CD4-positive, alpha-beta T cell treated with Interleukin-10 for 1 hour (primary cell): ENCODE measurements around the gene ABITRAM.
"Not testable (repeated sequence)": the region's sequence is repeated elsewhere in the genome, so short reads cannot be mapped to it uniquely, and the experiment has no call there.

ENCODE experiments used
- DNase-seq: peaks from one replicate; pipeline ENCODE4 v3.0.0-alpha.2; 2020

ABITRAM gene, protein sequence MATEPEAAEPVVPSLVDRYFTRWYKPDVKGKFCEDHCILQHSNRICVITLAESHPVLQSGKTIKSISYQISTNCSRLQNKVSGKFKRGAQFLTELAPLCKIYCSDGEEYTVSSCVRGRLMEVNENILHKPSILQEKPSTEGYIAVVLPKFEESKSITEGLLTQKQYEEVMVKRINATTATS

DNA sequence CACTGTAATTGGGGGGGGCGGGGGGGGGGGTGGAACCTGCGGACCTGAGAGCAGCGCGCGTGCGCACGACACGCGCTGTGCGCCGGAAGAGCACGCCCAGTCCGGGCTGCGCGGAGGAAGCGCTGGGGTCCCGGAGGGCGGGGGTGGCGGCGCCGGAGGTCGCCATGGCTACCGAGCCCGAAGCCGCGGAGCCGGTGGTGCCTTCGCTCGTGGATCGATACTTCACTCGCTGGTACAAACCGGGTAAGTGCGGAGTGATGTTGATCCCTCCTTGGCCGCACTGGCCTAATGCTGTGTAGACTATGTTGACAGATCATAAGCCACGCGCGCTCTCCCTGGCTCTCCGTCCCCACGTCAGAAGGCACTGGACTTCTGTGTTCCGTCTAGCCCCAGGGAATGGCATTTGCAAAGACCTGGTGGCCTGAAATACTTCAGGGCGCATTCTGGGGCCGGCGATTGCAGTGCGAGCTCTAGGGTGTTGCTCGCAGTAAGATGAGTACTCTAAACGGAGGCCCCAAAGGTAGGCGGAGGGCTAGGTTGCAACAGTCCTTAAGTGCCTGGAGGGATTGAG lies at the start of gene ABITRAM:
TSS of gene ABITRAM (plus strand) at position 78 of the 571 bp plus-strand sequence. CDS start at position 165, 87 bp downstream.
- peak; percentile 85 for DNase-seq

DNA sequence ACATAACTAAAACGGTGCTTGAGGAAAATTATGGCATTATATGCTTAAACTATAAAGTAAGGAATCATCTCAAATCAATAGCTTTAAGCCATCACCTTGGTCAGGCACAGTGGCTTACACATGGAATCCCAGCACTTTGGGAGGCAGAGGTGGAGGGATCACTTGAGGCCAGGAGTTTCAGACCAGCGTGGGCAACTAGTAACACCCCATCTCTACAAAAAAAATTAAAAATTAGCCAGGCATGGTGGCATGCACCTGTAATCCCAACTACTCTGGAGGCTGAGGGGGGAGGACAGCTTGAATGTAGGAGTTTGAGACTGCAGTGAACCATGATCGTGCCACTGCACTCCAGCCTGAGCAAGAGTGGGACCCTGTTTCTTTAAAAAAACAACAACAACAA lies 49.5 kb upstream of the ABITRAM start:
- no peak for DNase-seq

- no peak for DNase-seq
Measured at GRCh38 chr9:108885643-108886348, 48.4 kb upstream of the ABITRAM start.

GRCh38 chr9:108886594-108887271 lies 47.5 kb upstream of the ABITRAM start:
- not testable (repeated sequence) for DNase-seq

DNA sequence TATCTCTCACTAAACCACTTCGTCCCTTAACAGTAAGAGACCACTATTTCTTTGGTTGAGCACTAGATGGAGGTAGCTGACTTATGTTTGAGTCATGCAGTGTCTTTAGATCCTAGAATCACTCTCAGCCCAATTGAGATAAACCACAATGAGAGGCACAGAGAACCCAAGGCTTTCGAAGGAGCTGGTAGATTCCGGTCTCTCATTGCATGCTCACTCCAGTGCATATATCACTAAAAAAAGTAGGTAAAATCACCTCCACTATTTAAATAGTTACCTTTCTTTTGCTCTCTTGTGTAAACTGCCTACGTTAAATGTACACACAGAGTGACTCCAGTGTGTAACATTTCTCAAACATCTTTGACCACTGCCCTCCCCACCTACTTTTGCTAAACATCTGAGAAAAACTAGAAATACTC lies 44.5 kb upstream of the ABITRAM start:
- no peak for DNase-seq

DNA sequence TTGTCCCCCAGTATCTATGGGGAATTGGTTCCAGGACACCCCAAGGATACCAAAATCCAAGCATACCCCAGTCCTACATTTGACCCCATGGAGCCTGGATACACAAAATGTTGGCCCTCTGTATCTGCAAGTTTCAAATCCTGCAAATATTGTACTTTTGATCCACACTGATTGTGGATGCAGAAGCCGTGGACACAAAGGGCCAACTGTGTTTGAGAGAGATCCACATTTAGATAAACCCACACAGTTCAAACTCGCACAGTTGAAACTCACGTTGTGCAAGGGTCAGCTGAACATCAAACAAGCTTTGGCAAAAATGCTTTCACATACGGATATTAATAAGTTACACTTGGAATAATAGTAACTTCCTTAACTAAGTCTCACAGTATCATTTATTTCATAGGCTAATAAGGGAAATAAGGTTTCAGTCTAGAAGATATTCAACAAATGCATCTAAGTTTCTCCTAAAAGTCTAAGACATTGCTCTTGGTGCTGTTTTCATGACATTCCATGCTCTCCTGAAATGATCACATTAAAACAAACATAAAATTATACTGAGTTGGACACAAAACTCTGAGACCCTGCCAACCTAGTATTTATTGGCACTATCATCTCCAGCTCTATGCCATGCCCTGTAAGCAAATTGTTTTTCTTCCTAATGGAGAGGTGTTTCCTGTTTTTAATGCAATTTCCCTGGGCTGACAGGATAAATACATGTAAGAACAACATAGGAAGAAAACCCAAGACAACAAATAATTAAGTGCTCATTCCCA lies 39.8 kb upstream of the ABITRAM start:
- DNase-seq = no peak

GRCh38 chr9:108897324-108898096 lies 36.7 kb upstream of the ABITRAM start:
- DNase-seq = no peak

- not testable (repeated sequence) for DNase-seq
Measured at GRCh38 chr9:108899023-108899695, 35.0 kb upstream of the ABITRAM start.

- DNase-seq = no peak
Measured at GRCh38 chr9:108900176-108900575, 34.0 kb upstream of the ABITRAM start.

DNA sequence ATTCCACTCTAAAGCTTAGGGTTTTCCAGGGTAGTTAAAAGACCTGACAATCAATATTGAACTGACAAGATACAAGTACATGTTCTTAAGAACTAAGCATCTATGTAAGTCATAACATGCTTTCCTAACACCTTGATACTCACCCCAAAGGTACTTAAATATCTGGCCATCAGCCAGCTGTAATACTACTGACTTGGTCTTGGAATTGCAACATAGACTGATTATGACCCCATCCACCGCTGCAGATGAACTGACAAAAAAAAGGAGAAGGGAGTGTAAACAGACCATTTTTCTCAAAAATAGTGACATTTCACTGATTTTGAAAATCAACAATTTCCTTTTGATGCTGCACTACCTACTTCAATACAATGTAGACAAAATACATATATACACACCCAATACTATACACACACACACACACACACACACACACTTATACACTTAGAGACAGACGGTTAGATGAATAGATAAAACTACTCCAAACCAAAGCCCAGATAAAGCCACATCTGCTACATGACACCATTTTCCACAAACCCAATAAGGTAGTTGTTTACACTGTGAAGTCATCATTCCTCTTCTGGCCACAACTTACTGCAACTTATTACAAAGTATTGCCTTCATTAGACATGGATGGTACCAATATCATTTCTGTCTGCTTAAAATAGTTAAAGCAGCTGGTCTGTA lies 30.6 kb upstream of the ABITRAM start:
- no peak for DNase-seq

GRCh38 chr9:108904161-108904560 lies 30.0 kb upstream of the ABITRAM start:
- no peak for DNase-seq

GRCh38 chr9:108905494-108905893 lies 28.7 kb upstream of the ABITRAM start:
- DNase-seq = no peak

- DNase-seq = no peak
Measured at GRCh38 chr9:108910402-108910801, 23.8 kb upstream of the ABITRAM start.

- no peak for DNase-seq
Measured at GRCh38 chr9:108910914-108911313, 23.3 kb upstream of the ABITRAM start.

GRCh38 chr9:108911820-108912219 lies 22.4 kb upstream of the ABITRAM start:
- peak; percentile 21 for DNase-seq

DNA sequence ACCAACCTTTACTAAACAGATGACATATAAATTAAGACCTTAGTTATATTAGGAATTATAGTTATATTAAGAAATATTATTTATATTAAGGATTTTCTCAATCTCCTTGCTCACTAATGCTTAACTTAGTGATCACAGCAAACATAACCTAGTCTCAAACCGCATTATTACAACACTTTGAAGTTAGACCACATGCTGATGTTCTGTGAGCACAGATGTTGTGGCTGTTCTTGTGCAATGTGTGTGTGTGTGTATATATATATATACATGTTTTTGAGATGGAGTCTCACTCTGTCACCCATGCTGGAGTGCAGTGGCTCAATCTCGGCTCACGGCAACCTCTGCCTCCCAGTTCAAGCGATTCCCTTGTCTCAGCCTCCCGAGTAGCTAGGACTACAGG lies 20.8 kb upstream of the ABITRAM start:
- DNase-seq = no peak

GRCh38 chr9:108919517-108919916 lies 14.7 kb upstream of the ABITRAM start:
- no peak for DNase-seq

DNA sequence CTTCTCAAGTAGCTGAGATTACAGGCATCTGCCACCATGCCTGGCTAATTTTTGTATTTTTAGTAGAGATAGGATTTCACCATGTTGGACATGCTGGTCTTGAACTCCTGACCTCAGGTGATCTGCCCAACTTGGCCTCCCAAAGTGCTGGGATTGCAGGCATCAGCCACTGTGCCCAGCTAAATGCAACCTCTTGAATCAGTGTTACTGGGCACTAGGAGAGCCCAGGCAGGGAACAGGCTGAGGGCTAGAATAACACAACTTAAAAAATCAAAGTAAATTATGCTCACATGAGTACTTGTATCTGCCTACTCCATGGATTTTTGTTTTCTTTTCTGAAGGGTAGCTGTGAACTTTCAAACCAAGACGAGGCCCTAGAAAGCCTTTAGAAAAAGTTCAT lies 13.8 kb upstream of the ABITRAM start:
- not testable (repeated sequence) for DNase-seq

DNA sequence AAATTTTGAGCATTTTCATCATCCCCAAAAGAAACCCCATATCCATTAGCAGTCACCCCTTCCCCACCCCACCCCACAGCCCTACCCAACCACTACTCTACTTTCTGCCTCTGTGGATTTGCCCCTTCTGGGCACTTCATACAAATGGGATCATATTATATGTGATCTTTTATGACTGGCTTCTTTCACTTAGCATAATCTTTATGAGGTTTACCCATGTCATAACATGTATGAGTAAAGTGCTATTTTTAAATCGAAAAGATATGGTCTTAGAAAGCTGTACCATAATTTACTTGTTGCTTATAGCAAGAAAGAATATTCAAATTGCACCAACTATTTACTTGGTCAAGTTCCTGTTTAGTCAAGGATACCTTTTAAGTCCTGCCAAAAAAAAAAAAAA lies 13.0 kb upstream of the ABITRAM start:
- no peak for DNase-seq

- DNase-seq = no peak
Measured at GRCh38 chr9:108924466-108924865, 9.7 kb upstream of the ABITRAM start.

GRCh38 chr9:108928386-108928785 lies 5.8 kb upstream of the ABITRAM start:
- no peak for DNase-seq
